IPS-20b (cell line): ENCODE results near the gene KDR.

Experiments
- H3K27ac ChIP-seq: one replicate; pipeline ENCODE4 v1.5.1; 2013; ENCODE audit warnings: low read length
- H3K27me3 ChIP-seq: 2 replicates; pipeline ENCODE4 v1.6.1; 2013; ENCODE audit warnings: mild to moderate bottlenecking, low read length, inconsistent platforms; ENCODE audit not compliant: insufficient read depth
- H3K36me3 ChIP-seq: 2 replicates; pipeline ENCODE4 v1.6.1; 2013; ENCODE audit warnings: low read depth, mild to moderate bottlenecking, inconsistent platforms, low read length, moderate library complexity; ENCODE audit not compliant: insufficient read depth
- H3K4me1 ChIP-seq: 2 replicates; pipeline ENCODE4 v1.6.1; 2013; ENCODE audit warnings: mild to moderate bottlenecking, control low read depth, inconsistent platforms, low read length, moderate library complexity; ENCODE audit not compliant: insufficient read depth
- H3K4me3 ChIP-seq: 2 replicates; pipeline ENCODE4 v1.5.1; 2013; ENCODE audit warnings: mild to moderate bottlenecking, low read length, inconsistent platforms
- H3K9ac ChIP-seq: 2 replicates; pipeline ENCODE4 v1.6.1; 2013; ENCODE audit warnings: low read depth, mild to moderate bottlenecking, inconsistent platforms, low read length, moderate library complexity
- H3K9me3 ChIP-seq: 2 replicates; pipeline ENCODE4 v1.6.1; 2013; ENCODE audit warnings: mild to moderate bottlenecking, low read depth, low read length, inconsistent platforms; ENCODE audit not compliant: insufficient read depth

Gene KDR

DNA sequence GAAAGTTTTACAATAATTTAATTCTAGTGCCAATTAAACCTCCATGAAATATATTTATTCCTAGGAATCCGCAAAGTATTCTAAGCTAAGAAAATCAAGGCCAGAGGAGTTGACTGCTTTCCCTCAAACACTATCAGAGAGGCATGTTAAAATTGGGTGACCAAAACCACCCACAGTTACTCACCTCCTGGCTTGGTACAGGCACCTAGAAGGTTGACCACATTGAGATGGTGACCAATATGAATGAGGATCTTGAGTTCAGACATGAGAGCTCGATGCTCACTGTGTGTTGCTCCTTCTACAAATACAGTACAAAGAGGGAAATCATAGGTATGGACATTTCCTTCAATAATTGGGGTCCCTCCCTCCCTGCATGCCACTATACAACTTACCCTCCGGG is 29.4 kb downstream of the KDR start:
- no peak overlapping the region for H3K27ac ChIP-seq
- no peaks in the 10 kb centered on the region for H3K9me3 ChIP-seq
- H3K9ac ChIP-seq, result no peak overlapping the region
- H3K4me3 ChIP-seq, result no peak overlapping the region
- no peaks in the 10 kb centered on the region for H3K4me1 ChIP-seq
- H3K27me3 ChIP-seq, result no peaks in the 10 kb centered on the region
- peaks cover 99% of the 10 kb centered on the region for H3K36me3 ChIP-seq

DNA sequence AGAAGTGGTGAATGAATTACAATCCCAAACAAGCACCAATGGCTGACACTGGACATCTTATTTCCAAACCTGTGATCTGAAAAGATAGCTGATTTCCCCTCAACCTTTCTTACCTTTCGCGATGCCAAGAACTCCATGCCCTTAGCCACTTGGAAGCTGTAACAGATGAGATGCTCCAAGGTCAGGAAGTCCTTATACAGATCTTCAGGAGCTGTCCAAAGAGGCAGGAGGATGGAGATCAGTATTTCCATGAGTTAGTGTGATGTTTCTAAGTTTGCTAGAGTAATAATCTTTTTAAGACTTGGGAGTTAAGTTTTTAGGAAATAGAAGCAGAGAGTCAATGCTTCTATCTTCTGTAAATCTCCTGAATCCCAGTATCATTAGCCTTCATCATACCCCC is 32.9 kb downstream of the KDR start:
- Histone ChIP-seq H3K27me3 (no peaks in the 10 kb centered on the region), H3K9ac (no peak overlapping the region), H3K27ac (no peak overlapping the region), H3K9me3 (no peaks in the 10 kb centered on the region), H3K4me3 (no peak overlapping the region), H3K36me3 (peaks cover 99% of the 10 kb centered on the region), H3K4me1 (peaks cover 5% of the 10 kb centered on the region)

DNA sequence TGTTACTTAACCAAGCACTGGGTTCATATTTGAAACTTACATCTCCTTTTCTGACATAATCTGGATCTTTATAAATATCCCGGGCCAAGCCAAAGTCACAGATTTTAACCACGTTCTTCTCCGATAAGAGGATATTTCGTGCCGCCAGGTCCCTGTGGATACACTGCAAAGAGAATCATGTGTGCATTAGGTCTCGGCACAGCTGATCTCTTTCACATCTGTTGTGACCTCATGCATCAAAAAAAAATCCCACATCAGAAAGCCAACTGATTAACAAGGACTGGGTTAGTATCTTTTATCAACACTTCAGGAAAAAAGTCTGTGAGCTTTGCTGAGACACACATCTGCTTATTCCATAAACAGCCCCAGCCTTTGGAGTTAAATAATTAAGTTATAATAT is 35.5 kb downstream of the KDR start:
- H3K9ac ChIP-seq, result no peak overlapping the region
- no peaks in the 10 kb centered on the region for H3K9me3 ChIP-seq
- H3K36me3 ChIP-seq, result peaks cover 98% of the 10 kb centered on the region
- H3K4me1 ChIP-seq, result peaks cover 12% of the 10 kb centered on the region
- no peak overlapping the region for H3K27ac ChIP-seq
- H3K4me3 ChIP-seq, result no peak overlapping the region
- H3K27me3 ChIP-seq, result no peaks in the 10 kb centered on the region

DNA sequence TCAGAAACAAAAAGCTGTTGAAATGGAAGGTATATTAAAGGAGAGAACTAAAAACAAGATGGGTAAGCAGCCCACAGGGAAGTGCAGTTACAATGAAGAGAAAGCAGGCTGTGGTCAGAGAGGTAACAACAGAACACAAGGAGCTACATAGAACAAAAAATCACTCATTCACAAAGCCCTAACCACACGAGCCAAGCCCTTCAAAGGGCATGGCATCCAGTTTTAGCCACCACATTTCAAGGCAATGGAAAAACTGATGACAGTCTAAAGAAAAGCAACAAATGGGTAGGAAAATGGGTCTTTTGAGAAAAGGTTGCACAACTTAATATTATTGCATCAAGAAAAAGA is 37.5 kb downstream of the KDR start:
- no peaks in the 10 kb centered on the region for H3K9me3 ChIP-seq
- H3K9ac ChIP-seq, result no peak overlapping the region
- H3K27ac ChIP-seq, result no peak overlapping the region

DNA sequence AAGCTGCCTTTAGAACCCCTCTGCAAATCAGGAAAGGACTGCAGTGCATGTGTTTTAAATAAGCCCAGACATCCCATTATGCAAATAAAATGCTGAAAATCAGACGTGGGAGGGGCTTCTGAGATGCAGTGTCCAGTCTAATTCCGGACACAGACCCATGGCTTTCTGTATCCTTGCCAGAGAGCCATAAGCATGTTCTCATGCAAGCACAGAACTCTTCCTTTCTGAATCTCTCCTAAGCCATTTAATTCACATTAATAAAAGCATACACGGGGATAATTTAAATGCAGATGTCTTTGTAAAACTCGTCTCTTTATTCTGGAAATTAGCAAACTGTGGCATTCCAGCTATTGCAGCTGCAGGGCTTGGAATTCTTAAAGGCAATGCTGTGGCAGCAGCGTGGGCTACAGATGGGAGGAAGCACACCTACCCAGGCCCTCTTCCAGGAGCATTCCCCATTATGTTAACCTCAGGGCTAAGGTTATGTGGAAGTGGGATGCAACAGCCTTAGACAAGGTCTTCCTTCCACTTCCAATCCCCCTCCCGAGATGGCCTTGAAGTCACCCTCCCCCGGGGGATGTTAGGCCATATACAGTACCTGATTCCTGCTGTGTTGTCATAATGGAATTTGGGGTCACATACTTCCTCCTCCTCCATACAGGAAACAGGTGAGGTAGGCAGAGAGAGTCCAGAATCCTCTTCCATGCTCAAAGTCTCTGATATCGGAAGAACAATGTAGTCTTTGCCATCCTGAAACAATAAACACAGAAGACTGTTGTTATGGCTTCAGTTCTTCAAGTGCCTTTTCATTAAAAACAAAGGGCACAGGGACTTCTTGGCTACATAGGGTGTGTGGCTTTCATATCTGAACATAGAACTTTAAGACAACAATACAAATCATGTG is 38.1 kb downstream of the KDR start:
- peaks cover 98% of the 10 kb centered on the region for H3K36me3 ChIP-seq
- H3K9me3 ChIP-seq, result no peaks in the 10 kb centered on the region
- no peak overlapping the region for H3K27ac ChIP-seq
- no peaks in the 10 kb centered on the region for H3K27me3 ChIP-seq
- H3K9ac ChIP-seq, result no peak overlapping the region
- H3K4me3 ChIP-seq, result no peak overlapping the region
- H3K4me1 ChIP-seq, result peaks cover 12% of the 10 kb centered on the region

More for the DNA sequence above, 37.5 kb downstream of the KDR start:
- Histone ChIP-seq H3K4me3 (no peak overlapping the region), H3K36me3 (peaks cover 98% of the 10 kb centered on the region), H3K4me1 (peaks cover 12% of the 10 kb centered on the region), H3K27me3 (no peaks in the 10 kb centered on the region)

DNA sequence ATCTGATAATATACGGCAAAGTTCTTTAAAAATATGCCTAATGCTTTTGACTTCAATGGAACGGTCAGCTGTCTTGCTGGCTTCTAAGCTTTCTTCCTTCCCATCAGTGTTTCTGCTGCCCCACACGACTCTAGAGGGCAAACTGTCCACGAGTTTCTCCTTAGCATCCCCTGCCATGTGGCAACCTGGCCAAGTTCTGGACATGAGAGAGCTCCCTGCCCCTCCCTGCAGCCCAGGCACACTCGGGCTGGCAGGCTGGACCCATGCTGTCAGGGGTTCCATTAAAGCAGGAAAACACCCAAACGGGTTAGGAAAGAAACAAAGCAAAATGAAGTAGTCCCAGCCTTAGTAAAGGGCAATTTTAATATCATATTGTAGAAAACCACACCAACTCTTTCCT is 38.8 kb downstream of the KDR start:
- no peak overlapping the region for H3K27ac ChIP-seq
- no peak overlapping the region for H3K9ac ChIP-seq
- no peaks in the 10 kb centered on the region for H3K9me3 ChIP-seq
- no peaks in the 10 kb centered on the region for H3K27me3 ChIP-seq
- peaks cover 12% of the 10 kb centered on the region for H3K4me1 ChIP-seq
- no peak overlapping the region for H3K4me3 ChIP-seq
- H3K36me3 ChIP-seq, result peaks cover 98% of the 10 kb centered on the region

DNA sequence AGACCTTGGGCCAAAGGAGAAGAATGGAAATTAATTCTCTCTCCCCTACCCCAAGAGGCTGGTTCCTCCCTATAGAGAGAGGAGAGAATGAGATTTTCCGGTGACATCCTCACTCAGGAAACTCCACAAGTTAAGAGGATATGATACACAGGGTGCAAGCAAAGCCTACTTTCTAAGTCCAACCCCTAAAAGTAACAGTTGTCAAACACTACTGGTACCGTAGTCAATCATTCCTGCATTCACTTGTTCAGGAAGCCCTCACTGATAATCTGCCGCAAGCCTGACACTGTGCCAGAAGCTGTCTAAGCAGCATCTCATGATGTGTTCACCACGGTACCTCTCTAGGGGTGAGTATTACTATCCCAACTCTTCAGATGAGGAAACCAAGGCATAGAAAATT is 41.7 kb downstream of the KDR start:
- no peak overlapping the region for H3K27ac ChIP-seq
- H3K4me1 ChIP-seq, result peaks cover 25% of the 10 kb centered on the region
- H3K9ac ChIP-seq, result no peak overlapping the region
- no peaks in the 10 kb centered on the region for H3K9me3 ChIP-seq
- peaks cover 98% of the 10 kb centered on the region for H3K36me3 ChIP-seq
- no peaks in the 10 kb centered on the region for H3K27me3 ChIP-seq
- H3K4me3 ChIP-seq, result no peak overlapping the region

DNA sequence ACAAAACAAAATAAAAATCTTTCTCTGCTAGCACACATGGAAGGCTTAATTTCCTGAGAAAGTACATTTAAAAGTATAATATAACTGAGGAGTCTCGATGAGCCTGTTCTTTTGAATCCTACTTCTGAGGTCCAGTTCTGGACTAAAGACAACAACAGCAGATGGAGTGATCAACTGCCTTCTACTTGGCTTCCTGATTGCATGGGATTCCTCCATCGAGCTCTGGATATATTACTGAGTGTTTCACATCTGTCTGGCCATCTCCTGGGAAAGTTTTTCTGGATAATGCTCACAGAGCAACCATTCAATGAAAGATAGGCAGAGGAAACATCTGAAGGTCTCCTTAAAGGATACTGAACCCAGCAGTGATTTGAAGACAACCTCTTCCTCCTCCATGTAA is 42.6 kb downstream of the KDR start:
- Histone ChIP-seq H3K27me3 (no peaks in the 10 kb centered on the region), H3K4me1 (peaks cover 23% of the 10 kb centered on the region), H3K4me3 (no peak overlapping the region), H3K27ac (no peak overlapping the region), H3K36me3 (peaks cover 91% of the 10 kb centered on the region), H3K9me3 (no peaks in the 10 kb centered on the region), H3K9ac (no peak overlapping the region)

DNA sequence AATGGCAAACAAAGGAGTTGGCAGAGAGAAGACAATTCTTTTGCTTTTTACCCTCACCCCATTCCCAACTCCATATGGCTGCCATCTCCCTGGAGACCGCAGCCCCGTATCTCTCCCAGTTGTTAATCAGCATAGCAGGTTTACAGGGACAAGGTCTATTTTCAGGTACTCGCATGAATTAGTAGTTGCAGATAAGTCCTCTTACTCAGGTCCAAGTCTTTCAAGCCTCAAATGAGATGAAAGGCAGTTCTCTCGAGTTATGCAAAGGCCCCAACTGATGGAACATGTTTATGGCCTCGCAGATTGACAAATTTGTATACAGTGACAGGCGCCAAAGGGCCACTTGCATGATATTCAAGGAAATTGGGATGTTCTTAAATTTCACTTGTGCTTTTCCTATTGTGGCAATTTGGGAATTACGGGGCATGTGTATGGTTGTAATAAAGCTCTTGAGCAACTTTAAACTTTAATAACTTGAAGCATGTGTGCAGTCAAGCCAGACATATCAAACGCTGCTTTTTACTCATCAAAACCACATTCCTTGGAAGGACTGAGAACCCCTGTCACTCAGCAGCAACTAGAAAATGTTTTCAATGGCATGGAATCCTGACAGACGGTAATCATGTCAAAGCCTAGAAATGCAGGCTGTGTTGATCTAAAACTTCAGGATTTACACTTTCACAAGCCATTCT is 45.1 kb downstream of the KDR start:
- no peak overlapping the region for H3K9ac ChIP-seq
- H3K9me3 ChIP-seq, result no peaks in the 10 kb centered on the region
- peak overlapping the region; percentile 19 for H3K27ac ChIP-seq
- H3K4me1 ChIP-seq, result peaks cover 22% of the 10 kb centered on the region; the same call in 1 of the 2 replicates
- H3K4me3 ChIP-seq, result no peak overlapping the region
- no peaks in the 10 kb centered on the region for H3K27me3 ChIP-seq
- H3K36me3 ChIP-seq, result peaks cover 66% of the 10 kb centered on the region

DNA sequence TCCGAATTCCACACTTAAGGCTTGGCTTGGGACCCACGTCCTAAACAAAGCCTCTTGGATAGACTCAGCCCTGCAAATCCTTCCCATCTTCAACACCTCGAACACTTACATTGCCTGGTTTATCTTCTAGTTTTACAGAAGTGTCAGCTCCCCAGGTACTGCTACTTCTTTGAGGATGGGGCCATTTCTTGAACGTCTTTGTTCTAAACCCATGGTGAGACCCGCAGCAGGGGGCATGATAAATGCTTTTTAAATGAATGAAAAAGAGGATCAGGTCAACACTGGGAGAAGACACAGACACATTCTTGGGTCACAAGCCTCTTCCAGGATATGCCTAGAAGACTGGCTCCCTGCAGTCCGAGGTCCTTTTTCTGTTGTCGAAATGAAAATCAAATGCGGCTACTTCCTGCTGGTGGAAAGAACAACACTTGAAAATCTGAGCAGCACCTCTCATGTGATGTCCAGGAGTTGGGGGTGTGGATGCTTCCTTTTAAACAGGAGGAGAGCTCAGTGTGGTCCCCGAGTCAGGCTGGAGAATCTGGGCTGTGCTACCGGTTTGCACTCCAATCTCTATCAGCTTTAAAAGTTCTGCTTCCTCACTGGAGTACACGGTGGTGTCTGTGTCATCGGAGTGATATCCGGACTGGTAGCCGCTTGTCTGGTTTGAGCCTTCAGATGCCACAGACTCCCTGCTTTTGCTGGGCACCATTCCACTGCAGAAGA is 45.8 kb downstream of the KDR start:
- H3K27me3 ChIP-seq, result no peaks in the 10 kb centered on the region
- H3K9me3 ChIP-seq, result no peaks in the 10 kb centered on the region
- H3K27ac ChIP-seq, result peak overlapping the region; percentile 19
- peaks cover 22% of the 10 kb centered on the region; the same call in 1 of the 2 replicates for H3K4me1 ChIP-seq
- no peak overlapping the region for H3K9ac ChIP-seq
- H3K36me3 ChIP-seq, result peaks cover 60% of the 10 kb centered on the region
- no peak overlapping the region for H3K4me3 ChIP-seq

DNA sequence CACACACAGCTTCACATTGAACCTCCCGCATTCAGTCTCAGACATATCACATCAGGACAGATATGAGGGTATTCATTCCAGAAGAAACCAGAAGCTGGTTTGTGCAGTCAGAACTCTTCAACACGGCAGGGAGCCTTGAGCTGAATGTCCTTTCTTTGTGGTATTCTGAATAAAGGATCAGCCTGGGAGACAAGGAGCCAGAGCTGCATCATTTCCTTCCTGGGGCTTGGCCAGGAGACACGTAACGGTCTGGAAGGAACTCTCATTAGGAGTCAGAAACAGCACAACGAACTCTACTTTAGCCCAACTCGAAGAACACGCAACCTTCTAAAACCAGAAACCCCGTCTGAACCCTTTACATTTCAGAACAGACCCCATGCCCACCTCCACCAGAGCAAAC is 46.4 kb downstream of the KDR start:
- Histone ChIP-seq H3K4me3 (no peak overlapping the region), H3K36me3 (peaks cover 54% of the 10 kb centered on the region), H3K27me3 (no peaks in the 10 kb centered on the region), H3K9me3 (no peaks in the 10 kb centered on the region), H3K27ac (no peak overlapping the region), H3K4me1 (peaks cover 22% of the 10 kb centered on the region; the same call in 1 of the 2 replicates), H3K9ac (no peak overlapping the region)
